GM12878 (cell line): ENCODE data around the gene RCN2. TPM values are rescaled to one million over a fixed set of nuclear protein-coding genes. Genes with fewer than 3 reads are reported as not detected.

ENCODE experiments used
- ATAC-seq: fragments of 200-7000 bp; cut with Tn5 transposase; 3 replicates; pipeline ENCODE4 v1.9.1; 2020; ENCODE audit warnings: mild to moderate bottlenecking, moderate library complexity
- BruUV-seq: library from RNA; stranded (reverse); fragments of 400-500 nt; replicated peaks from 2 replicates; lab custom pipeline; 2021; lab: Mats Ljungman, UMichigan
- CTCF ChIA-PET: fragments of 300-600 bp; sonication (Branson Sonifier 250); formaldehyde crosslinking; extraction: SDS; loops from one replicate; lab custom pipeline; 2021; ENCODE audit warnings: inconsistent platforms; lab: Yijun Ruan, JAX
- POLR2A ChIA-PET: fragments of 350-600 bp; formaldehyde crosslinking; extraction: SDS; loops from one replicate; lab custom pipeline; 2021; ENCODE audit warnings: inconsistent platforms; lab: Charles Lee
- RAD21 ChIA-PET: fragments of 300-600 bp; sonication (Branson Sonifier 250); formaldehyde crosslinking; loops from one replicate; lab custom pipeline; 2023; ENCODE audit warnings: antibody characterized with exemption; ENCODE audit not compliant: unreplicated experiment; lab: Charles Lee
- SMC1A ChIA-PET: fragments of 300-600 bp; sonication (Branson Sonifier 250); formaldehyde crosslinking; loops from one replicate; lab custom pipeline; 2023; ENCODE audit not compliant: unreplicated experiment, uncharacterized antibody; lab: Charles Lee
- DNase-seq: peaks from one replicate; pipeline ENCODE4 v3.0.0-alpha.2; 2011; ENCODE audit warnings: low read depth, low spot score
- FAIRE-seq: peaks from 3 replicates; lab custom pipeline; 2011; peaks lifted over from hg19 to GRCh38; lab: Jason Lieb, UNC
- H2AFZ ChIP-seq: 2 replicates; pipeline ENCODE4 v1.6.0; 2011; ENCODE audit warnings: low read depth, low read length, control low read depth; ENCODE audit not compliant: control insufficient read depth
- H3K27ac ChIP-seq: 2 replicates; pipeline ENCODE4 v1.5.1; 2011; ENCODE audit warnings: control low read depth; ENCODE audit not compliant: control insufficient read depth, insufficient read depth
- H3K27me3 ChIP-seq, 2 experiments: replicated peaks in 1 of 2; 2 replicates each; pipeline versions ENCODE4 v1.6.0 to v1.6.1; 2011; ENCODE audit warnings: low read length in 1 of 2; ENCODE audit not compliant: control insufficient read depth in 2 of 2, insufficient read depth in 2 of 2
- H3K36me3 ChIP-seq, 2 experiments: 2 replicates each; pipeline ENCODE4 v1.5.1; 2011; ENCODE audit warnings: low read length in 1 of 2; ENCODE audit not compliant: control insufficient read depth in 2 of 2, insufficient read depth in 2 of 2
- H3K4me1 ChIP-seq: 2 replicates; pipeline ENCODE4 v1.6.1; 2011; ENCODE audit warnings: mild to moderate bottlenecking, low read length, moderate library complexity, mixed read lengths; ENCODE audit not compliant: control insufficient read depth, insufficient read depth
- H3K4me2 ChIP-seq: 2 replicates; pipeline ENCODE4 v1.6.0; 2011; ENCODE audit warnings: control low read depth; ENCODE audit not compliant: control insufficient read depth, insufficient read depth
- H3K4me3 ChIP-seq: fragments of 200-600 bp; sonication (generic); 2 replicates; pipeline ENCODE4 v1.5.1; 2016
- H3K79me2 ChIP-seq: 2 replicates; pipeline ENCODE4 v1.6.0; 2011; ENCODE audit warnings: low read length; ENCODE audit not compliant: control insufficient read depth, insufficient read depth
- H3K9ac ChIP-seq: 2 replicates; pipeline ENCODE4 v1.8.0; 2011; ENCODE audit warnings: low read length, control low read depth, mixed read lengths; ENCODE audit not compliant: control insufficient read depth, insufficient read depth
- H3K9me3 ChIP-seq: replicated peaks from 3 replicates; pipeline ENCODE4 v1.5.1; 2011; ENCODE audit warnings: mild to moderate bottlenecking, low read length; ENCODE audit not compliant: control insufficient read depth, insufficient read depth
- H4K20me1 ChIP-seq: 2 replicates; pipeline ENCODE4 v1.6.0; 2011; ENCODE audit not compliant: control insufficient read depth, insufficient read depth
- CREM ChIP-seq: IDR thresholded peaks from 2 replicates; pipeline ENCODE4 v1.6.1; 2014; ENCODE audit warnings: antibody characterized with exemption, low read depth
- GATAD2B ChIP-seq: fragments of 450-650 bp; conservative IDR thresholded peaks from 2 replicates; pipeline ENCODE4 v1.6.1; 2017; ENCODE audit warnings: low read depth, mild to moderate bottlenecking, moderate library complexity
- HDAC6 ChIP-seq: fragments of 200-600 bp; sonication (generic); IDR thresholded peaks from one replicate; pipeline ENCODE4 v1.8.0; 2017; ENCODE audit warnings: antibody characterized with exemption; ENCODE audit not compliant: unreplicated experiment
- IRF4 ChIP-seq: IDR thresholded peaks from 2 replicates; pipeline ENCODE4 v1.6.1; 2011; ENCODE audit warnings: low read depth, low read length
- MXI1 ChIP-seq: fragments of 150-350 bp; IDR thresholded peaks from 2 replicates; pipeline ENCODE4 v1.6.1; 2011; ENCODE audit warnings: low read depth, mild to moderate bottlenecking, inconsistent platforms, low read length, improper control_type of control experiment
- NRF1 ChIP-seq: conservative IDR thresholded peaks from 2 replicates; pipeline ENCODE4 v1.6.1; 2011; ENCODE audit warnings: mild to moderate bottlenecking, low read depth, low read length, improper control_type of control experiment
- PML ChIP-seq: IDR thresholded peaks from 2 replicates; pipeline ENCODE4 v1.6.1; 2012; ENCODE audit warnings: low read length, inconsistent platforms
- POLR2A ChIP-seq: IDR thresholded peaks from 2 replicates; pipeline ENCODE4 v1.6.1; 2011; ENCODE audit warnings: low read depth, mild to moderate bottlenecking, low read length
- RAD21 ChIP-seq: IDR thresholded peaks from 2 replicates; pipeline ENCODE4 v1.6.1; 2011; ENCODE audit warnings: mild to moderate bottlenecking, low read depth, low read length, moderate library complexity; ENCODE audit not compliant: insufficient read depth
- RBBP5 ChIP-seq: fragments of 200-600 bp; sonication (generic); conservative IDR thresholded peaks from 2 replicates; pipeline ENCODE4 v1.6.1; 2016
- SRF ChIP-seq, 2 experiments: IDR thresholded peaks; 2 replicates each; pipeline ENCODE4 v1.6.1; 2011; ENCODE audit warnings: low read depth in 2 of 2, low read length in 2 of 2, mild to moderate bottlenecking in 1 of 2, moderate library complexity in 1 of 2
- SUZ12 ChIP-seq: fragments of 200-600 bp; sonication (generic); IDR thresholded peaks from one replicate; pipeline ENCODE4 v1.6.1; 2018; ENCODE audit warnings: antibody characterized with exemption, mild to moderate bottlenecking; ENCODE audit not compliant: unreplicated experiment
- TCF3 ChIP-seq: IDR thresholded peaks from 2 replicates; pipeline ENCODE4 v1.6.1; 2012; ENCODE audit warnings: low read depth, mild to moderate bottlenecking, low read length, borderline replicate concordance; ENCODE audit not compliant: insufficient read depth
- TCF7 ChIP-seq: IDR thresholded peaks from 2 replicates; pipeline ENCODE4 v1.6.1; 2014; ENCODE audit warnings: antibody characterized with exemption, borderline replicate concordance
- YY1 ChIP-seq: IDR thresholded peaks from 2 replicates; pipeline ENCODE4 v1.6.1; 2011; ENCODE audit warnings: low read depth, mild to moderate bottlenecking, low read length
- ZNF274 ChIP-seq: IDR thresholded peaks from one replicate; pipeline ENCODE4 v1.8.0; 2011; ENCODE audit not compliant: insufficient read length, insufficient read depth
- WGBS: methylation state at CpG from one replicate; pipeline ENCODE4 v1.1.6; 2016; ENCODE audit warnings: low lambda C conversion rate; ENCODE audit not compliant: insufficient replicate concordance, insufficient coverage; ENCODE audit errors: missing lambda C conversion rate; 5-methylcytosine and 5-hydroxymethylcytosine counted together
- in situ Hi-C: fragments of 300-500 bp; cut with MboI; formaldehyde crosslinking; loops from 9 replicates; pipeline ENCODE4 v1.14.3; 2018; ENCODE audit warnings: mixed read lengths
- intact Hi-C: fragments of 100-400 bp; cut with micrococcal nuclease; formaldehyde crosslinking; loops from one replicate; pipeline ENCODE4 v1.14.2; 2022; ENCODE audit not compliant: unreplicated experiment
- polyA plus RNA-seq, 11 experiments: library from polyadenylated mRNA; depleted of rRNA in 4 of 11; unstranded in 6 of 11; stranded (reverse) in 5 of 11; fragments of >200 nt; fragmentation: Nextera tagmentation in 4 of 11; fragmentation: Illumina TruSeq in 1 of 11; extraction: Ambion mirVana in 4 of 11; extraction: Trizol in 1 of 11; gene quantifications; 1 replicate in 1 of 11; 2 replicates in 10 of 11; pipeline versions ENCODE4 v1.2.1 to v1.2.3, GENCODE V29; 2011 to 2016; ENCODE audit warnings: inconsistent platforms in 2 of 11, missing spikeins in 2 of 11, low read depth in 1 of 11
- total RNA-seq, 4 experiments: library from RNA; depleted of rRNA in 3 of 4; stranded (reverse); fragments of >200 nt in 3 of 4; fragmentation: Illumina TruSeq in 1 of 4; extraction: Trizol in 1 of 4; gene quantifications; 2 replicates each; pipeline versions ENCODE4 v1.2.1 to v1.2.3, GENCODE V29; 2013 to 2021
- TF ChIP-seq, protein P1 (sequence below): fragments of 450-650 bp; IDR thresholded peaks from 2 replicates; pipeline ENCODE4 v1.6.1; 2018; ENCODE audit warnings: borderline replicate concordance, mild to moderate bottlenecking; ENCODE audit not compliant: partially characterized antibody
- TF ChIP-seq, protein P2 (sequence below): fragments of 450-650 bp; IDR thresholded peaks from 2 replicates; pipeline ENCODE4 v1.6.1; 2017; ENCODE audit warnings: antibody characterized with exemption, mild to moderate bottlenecking, moderate library complexity
- TF ChIP-seq, protein P3 (sequence below): fragments of 450-650 bp; IDR thresholded peaks from 2 replicates; pipeline ENCODE4 v1.6.1; 2017; ENCODE audit warnings: low read depth, mild to moderate bottlenecking, moderate library complexity

RCN2 gene
- total and polyA plus RNA-seq, 10 of the 15 experiments (the other 5 are each of a cell fraction or from before 2014, with no cell fraction given), result 4.9 to 41.0 (median 12.9) TPM

DNA sequence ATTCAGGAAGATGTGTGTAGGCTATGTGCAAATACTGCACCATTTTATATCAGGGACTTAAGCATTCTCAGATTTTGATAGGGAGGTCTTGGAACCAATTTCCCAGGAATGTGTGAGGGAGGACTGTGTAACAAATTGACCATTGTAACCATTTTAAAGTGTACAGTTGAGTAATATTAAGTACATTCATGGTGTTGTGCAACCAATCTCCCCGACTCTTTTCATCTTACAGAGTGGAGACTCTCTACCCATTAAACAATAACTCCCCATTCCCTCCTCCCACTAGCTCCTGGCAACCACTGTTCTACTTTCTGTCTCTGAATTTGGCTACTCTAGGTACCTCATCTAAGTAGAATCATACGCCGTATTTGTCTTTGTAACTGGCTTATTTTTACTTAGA, 5.1 kb downstream of the RCN2 start:
- DNase-seq (no peak), FAIRE-seq (no peak), ATAC-seq (no peak)
- in situ Hi-C loops, result no loop called here
- peaks cover 14% of the 10 kb centered on the region for H3K4me1 ChIP-seq
- ChIA-PET RAD21 (interaction anchor here (0.6 kb wide), 1 partner anchor 20 kb away, joined by 3 read pairs; no protein-coding TSS in a partner anchor), POLR2A (no interaction called here), CTCF (no interaction called here), SMC1A (no interaction called here)
- H2AFZ ChIP-seq, result no peak overlapping the region
- no peak overlapping the region for H3K4me2 ChIP-seq
- peaks cover 0 to 8% of the 10 kb centered on the region in 2 experiments; a peak in 1 of 4 replicates for H3K36me3 ChIP-seq
- intact Hi-C loops, result no loop called here
- no peaks in the 10 kb centered on the region for H3K9me3 ChIP-seq
- WGBS, result 97% methylated on average over 3 of the region's 3 CpGs
- H3K9ac ChIP-seq, result no peak overlapping the region
- H4K20me1 ChIP-seq, result no peaks in the 10 kb centered on the region
- no peak overlapping the region for H3K27ac ChIP-seq
- peaks cover 6% of the 10 kb centered on the region for H3K79me2 ChIP-seq
- no peak for TF ChIP-seq GATAD2B
- no peak for TF ChIP-seq SUZ12
- TF ChIP-seq TCF3, result no peak
- TF ChIP-seq, protein P1, sequence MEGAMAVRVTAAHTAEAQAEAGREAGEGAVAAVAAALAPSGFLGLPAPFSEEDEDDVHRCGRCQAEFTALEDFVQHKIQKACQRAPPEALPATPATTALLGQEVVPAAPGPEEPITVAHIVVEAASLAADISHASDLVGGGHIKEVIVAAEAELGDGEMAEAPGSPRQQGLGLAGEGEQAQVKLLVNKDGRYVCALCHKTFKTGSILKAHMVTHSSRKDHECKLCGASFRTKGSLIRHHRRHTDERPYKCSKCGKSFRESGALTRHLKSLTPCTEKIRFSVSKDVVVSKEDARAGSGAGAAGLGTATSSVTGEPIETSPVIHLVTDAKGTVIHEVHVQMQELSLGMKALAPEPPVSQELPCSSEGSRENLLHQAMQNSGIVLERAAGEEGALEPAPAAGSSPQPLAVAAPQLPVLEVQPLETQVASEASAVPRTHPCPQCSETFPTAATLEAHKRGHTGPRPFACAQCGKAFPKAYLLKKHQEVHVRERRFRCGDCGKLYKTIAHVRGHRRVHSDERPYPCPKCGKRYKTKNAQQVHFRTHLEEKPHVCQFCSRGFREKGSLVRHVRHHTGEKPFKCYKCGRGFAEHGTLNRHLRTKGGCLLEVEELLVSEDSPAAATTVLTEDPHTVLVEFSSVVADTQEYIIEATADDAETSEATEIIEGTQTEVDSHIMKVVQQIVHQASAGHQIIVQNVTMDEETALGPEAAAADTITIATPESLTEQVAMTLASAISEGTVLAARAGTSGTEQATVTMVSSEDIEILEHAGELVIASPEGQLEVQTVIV, result no peak
- no peak for TF ChIP-seq POLR2A
- TF ChIP-seq, protein P2, sequence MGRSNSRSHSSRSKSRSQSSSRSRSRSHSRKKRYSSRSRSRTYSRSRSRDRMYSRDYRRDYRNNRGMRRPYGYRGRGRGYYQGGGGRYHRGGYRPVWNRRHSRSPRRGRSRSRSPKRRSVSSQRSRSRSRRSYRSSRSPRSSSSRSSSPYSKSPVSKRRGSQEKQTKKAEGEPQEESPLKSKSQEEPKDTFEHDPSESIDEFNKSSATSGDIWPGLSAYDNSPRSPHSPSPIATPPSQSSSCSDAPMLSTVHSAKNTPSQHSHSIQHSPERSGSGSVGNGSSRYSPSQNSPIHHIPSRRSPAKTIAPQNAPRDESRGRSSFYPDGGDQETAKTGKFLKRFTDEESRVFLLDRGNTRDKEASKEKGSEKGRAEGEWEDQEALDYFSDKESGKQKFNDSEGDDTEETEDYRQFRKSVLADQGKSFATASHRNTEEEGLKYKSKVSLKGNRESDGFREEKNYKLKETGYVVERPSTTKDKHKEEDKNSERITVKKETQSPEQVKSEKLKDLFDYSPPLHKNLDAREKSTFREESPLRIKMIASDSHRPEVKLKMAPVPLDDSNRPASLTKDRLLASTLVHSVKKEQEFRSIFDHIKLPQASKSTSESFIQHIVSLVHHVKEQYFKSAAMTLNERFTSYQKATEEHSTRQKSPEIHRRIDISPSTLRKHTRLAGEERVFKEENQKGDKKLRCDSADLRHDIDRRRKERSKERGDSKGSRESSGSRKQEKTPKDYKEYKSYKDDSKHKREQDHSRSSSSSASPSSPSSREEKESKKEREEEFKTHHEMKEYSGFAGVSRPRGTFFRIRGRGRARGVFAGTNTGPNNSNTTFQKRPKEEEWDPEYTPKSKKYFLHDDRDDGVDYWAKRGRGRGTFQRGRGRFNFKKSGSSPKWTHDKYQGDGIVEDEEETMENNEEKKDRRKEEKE, result no peak
- TF ChIP-seq CREM, result no peak
- no peak for TF ChIP-seq HDAC6
- TF ChIP-seq, protein P3, sequence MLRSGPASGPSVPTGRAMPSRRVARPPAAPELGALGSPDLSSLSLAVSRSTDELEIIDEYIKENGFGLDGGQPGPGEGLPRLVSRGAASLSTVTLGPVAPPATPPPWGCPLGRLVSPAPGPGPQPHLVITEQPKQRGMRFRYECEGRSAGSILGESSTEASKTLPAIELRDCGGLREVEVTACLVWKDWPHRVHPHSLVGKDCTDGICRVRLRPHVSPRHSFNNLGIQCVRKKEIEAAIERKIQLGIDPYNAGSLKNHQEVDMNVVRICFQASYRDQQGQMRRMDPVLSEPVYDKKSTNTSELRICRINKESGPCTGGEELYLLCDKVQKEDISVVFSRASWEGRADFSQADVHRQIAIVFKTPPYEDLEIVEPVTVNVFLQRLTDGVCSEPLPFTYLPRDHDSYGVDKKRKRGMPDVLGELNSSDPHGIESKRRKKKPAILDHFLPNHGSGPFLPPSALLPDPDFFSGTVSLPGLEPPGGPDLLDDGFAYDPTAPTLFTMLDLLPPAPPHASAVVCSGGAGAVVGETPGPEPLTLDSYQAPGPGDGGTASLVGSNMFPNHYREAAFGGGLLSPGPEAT, result no peak
- no peak for TF ChIP-seq ZNF274
- TF ChIP-seq PML, result no peak
- TF ChIP-seq TCF7, result no peak
- TF ChIP-seq NRF1, result no peak
- TF ChIP-seq IRF4, result no peak
- TF ChIP-seq RAD21, result no peak
- TF ChIP-seq MXI1, result no peak
- TF ChIP-seq RBBP5, result no peak
- no peak for TF ChIP-seq SRF (IDR thresholded peaks at IDR 0.05; ENCODE audit: low read depth in 2 of 2, low read length in 2 of 2)
- TF ChIP-seq YY1, result no peak
- no TSS peak for BruUV-seq
- H3K4me3 ChIP-seq, result no peak overlapping the region
- no peaks in the 10 kb centered on the region for H3K27me3 ChIP-seq
